ENCODE measurements around the gene PTK7.

- no peak for TF ChIP-seq GATA2 (IDR thresholded peaks at IDR 0.05; ENCODE audit: low read depth, low read length)
- TF ChIP-seq GATA3 (IDR thresholded peaks at IDR 0.05; ENCODE audit: low read depth, low read length), result no peak
Observed at GRCh38 chr6:43075670-43076463, at the start of gene PTK7.
